A549 (cell line): Measurements from ENCODE around the gene CAPN14. TPM values are rescaled to one million over a fixed set of nuclear protein-coding genes. Genes with fewer than 3 reads are reported as not detected.

Experiments used
- ATAC-seq, 2 experiments: fragments of 200-7000 bp in 1 of 2; fragments of >200 bp in 1 of 2; cut with Nextera tagmentation in 1 of 2; cut with Tn5 transposase in 1 of 2; 3 replicates each; pipeline versions ENCODE4 v1.8.0 to v1.9.1; 2018 to 2020; ENCODE audit warnings: mild to moderate bottlenecking in 1 of 2, moderate library complexity in 1 of 2
- CTCF ChIA-PET: fragments of 300-600 bp; sonication (Branson Sonifier 250); formaldehyde crosslinking; extraction: SDS; loops from one replicate; lab custom pipeline; 2021; ENCODE audit warnings: antibody characterized with exemption, inconsistent platforms; lab: Yijun Ruan, JAX
- POLR2A ChIA-PET: fragments of 350-600 bp; formaldehyde crosslinking; extraction: SDS; loops from one replicate; lab custom pipeline; 2021; ENCODE audit warnings: antibody characterized with exemption, inconsistent platforms; lab: Yijun Ruan, JAX
- DNase-seq, 2 experiments: peaks; one replicate each; pipeline versions ENCODE4 v3.0.0 to v3.0.0-alpha.2; 2011 to 2016; ENCODE audit warnings: low read depth in 1 of 2, low spot score in 1 of 2
- FAIRE-seq: peaks from 2 replicates; lab custom pipeline; 2011; peaks lifted over from hg19 to GRCh38; lab: Jason Lieb, UNC
- H3K27ac ChIP-seq, 2 experiments: fragments of >200 bp; sonication (Bioruptor Twin); formaldehyde crosslinking; 3 replicates each; pipeline ENCODE4 v1.5.1; 2016 to 2017
- H3K4me1 ChIP-seq: fragments of >200 bp; sonication (Bioruptor Twin); formaldehyde crosslinking; 3 replicates; pipeline ENCODE4 v1.6.1; 2016
- H3K4me2 ChIP-seq: fragments of >200 bp; sonication (Bioruptor Twin); formaldehyde crosslinking; 3 replicates; pipeline ENCODE4 v1.6.1; 2016
- H3K4me3 ChIP-seq: fragments of >200 bp; sonication (Bioruptor Twin); formaldehyde crosslinking; 3 replicates; pipeline ENCODE4 v1.5.1; 2016
- H3K9me3 ChIP-seq: fragments of >200 bp; sonication (Bioruptor Twin); formaldehyde crosslinking; 3 replicates; pipeline ENCODE4 v1.6.1; 2016
- BHLHE40 ChIP-seq: IDR thresholded peaks from 2 replicates; pipeline ENCODE4 v1.6.1; 2012; ENCODE audit warnings: low read depth, low read length, inconsistent platforms
- CBX2 ChIP-seq: fragments of 200-600 bp; sonication (generic); IDR thresholded peaks from 2 replicates; pipeline ENCODE4 v1.6.1; 2016; ENCODE audit warnings: low read depth, mild to moderate bottlenecking, borderline replicate concordance
- CBX8 ChIP-seq: fragments of 200-600 bp; sonication (generic); IDR thresholded peaks from 2 replicates; pipeline ENCODE4 v1.6.1; 2016
- CHD2 ChIP-seq: fragments of 150-350 bp; IDR thresholded peaks from 2 replicates; pipeline ENCODE4 v1.6.1; 2014; ENCODE audit warnings: low read length; ENCODE audit not compliant: partially characterized antibody
- EHF ChIP-seq: fragments of 250-450 bp; sonication (Bioruptor Pico); IDR thresholded peaks from 2 replicates; pipeline ENCODE4 v1.5.0; 2020; ENCODE audit warnings: mild to moderate bottlenecking
- FOSB ChIP-seq: fragments of 250-450 bp; sonication (Bioruptor Pico); IDR thresholded peaks from 2 replicates; pipeline ENCODE4 v1.5.0; 2020; ENCODE audit warnings: mild to moderate bottlenecking, moderate library complexity
- FOSL2 ChIP-seq, 2 experiments: fragments of 450-650 bp in 1 of 2; fragments of >200 bp in 1 of 2; sonication (Bioruptor Twin) in 1 of 2; formaldehyde crosslinking; IDR thresholded peaks; 2 replicates each; pipeline versions ENCODE4 v1.5.0 to v1.6.1; 2016 to 2020; ENCODE audit warnings: mild to moderate bottlenecking in 1 of 2, moderate library complexity in 1 of 2
- FOXS1 ChIP-seq: fragments of 250-450 bp; sonication (Bioruptor Pico); IDR thresholded peaks from 2 replicates; pipeline ENCODE4 v1.5.0; 2020; ENCODE audit warnings: mild to moderate bottlenecking, moderate library complexity
- GATA3 ChIP-seq: IDR thresholded peaks from 2 replicates; pipeline ENCODE4 v1.6.1; 2012; ENCODE audit warnings: borderline replicate concordance
- HES2 ChIP-seq: fragments of >200 bp; sonication (Bioruptor Twin); formaldehyde crosslinking; IDR thresholded peaks from 2 replicates; pipeline ENCODE4 v1.6.1; 2016
- HEYL ChIP-seq: fragments of 250-450 bp; sonication (Bioruptor Pico); IDR thresholded peaks from 2 replicates; pipeline ENCODE4 v1.8.0; 2021; ENCODE audit warnings: mild to moderate bottlenecking, moderate library complexity
- HMGXB4 ChIP-seq: fragments of 250-450 bp; sonication (Bioruptor Pico); IDR thresholded peaks from 2 replicates; pipeline ENCODE4 v1.5.0; 2021; ENCODE audit warnings: mild to moderate bottlenecking, moderate library complexity, borderline replicate concordance
- HOXA7 ChIP-seq: fragments of 250-450 bp; sonication (Bioruptor Pico); IDR thresholded peaks from 2 replicates; pipeline ENCODE4 v1.5.0; 2020; ENCODE audit warnings: mild to moderate bottlenecking, moderate library complexity
- JUN ChIP-seq, 2 experiments: fragments of >200 bp; sonication (Bioruptor Twin); formaldehyde crosslinking; IDR thresholded peaks; 2 replicates in 1 of 2; 3 replicates in 1 of 2; pipeline ENCODE4 v1.6.1; 2016 to 2017
- JUNB ChIP-seq: fragments of >200 bp; sonication (Bioruptor Twin); formaldehyde crosslinking; IDR thresholded peaks from 2 replicates; pipeline ENCODE4 v1.6.1; 2016
- KDM5A ChIP-seq: fragments of 200-600 bp; sonication (generic); IDR thresholded peaks from 2 replicates; pipeline ENCODE4 v1.6.1; 2016; ENCODE audit warnings: antibody characterized with exemption, mild to moderate bottlenecking
- MAZ ChIP-seq: fragments of 150-350 bp; IDR thresholded peaks from 2 replicates; pipeline ENCODE4 v1.6.1; 2014; ENCODE audit warnings: antibody characterized with exemption, low read depth, low read length, borderline replicate concordance
- MYC ChIP-seq: IDR thresholded peaks from 2 replicates; pipeline ENCODE4 v1.6.1; 2012; ENCODE audit warnings: mild to moderate bottlenecking, inconsistent platforms, low read length, improper control_type of control experiment, borderline replicate concordance
- PHF8 ChIP-seq: fragments of 200-600 bp; sonication (generic); IDR thresholded peaks from 2 replicates; pipeline ENCODE4 v1.6.1; 2016; ENCODE audit warnings: low read depth, mild to moderate bottlenecking, antibody characterized with exemption, moderate library complexity, borderline replicate concordance
- POLR2A ChIP-seq: IDR thresholded peaks from 2 replicates; pipeline ENCODE4 v1.6.1; 2012; ENCODE audit warnings: mild to moderate bottlenecking, low read length
- POLR2AphosphoS2 ChIP-seq: conservative IDR thresholded peaks from 2 replicates; pipeline ENCODE4 v1.6.1; 2012; ENCODE audit warnings: low read length, improper control_type of control experiment, inconsistent platforms
- RAD21 ChIP-seq, 2 experiments: fragments of >200 bp in 1 of 2; sonication (Bioruptor Twin) in 1 of 2; formaldehyde crosslinking in 1 of 2; IDR thresholded peaks in 1 of 2; conservative IDR thresholded peaks in 1 of 2; 2 replicates in 1 of 2; 3 replicates in 1 of 2; pipeline ENCODE4 v1.6.1; 2012 to 2018; ENCODE audit warnings: inconsistent platforms in 1 of 2
- RFX5 ChIP-seq: fragments of 450-650 bp; IDR thresholded peaks from 2 replicates; pipeline ENCODE4 v1.7.1; 2014; ENCODE audit warnings: antibody characterized with exemption, mild to moderate bottlenecking, moderate library complexity
- SREBF2 ChIP-seq: fragments of 450-650 bp; IDR thresholded peaks from 2 replicates; pipeline ENCODE4 v1.6.1; 2014; ENCODE audit warnings: mild to moderate bottlenecking, moderate library complexity
- TFCP2L1 ChIP-seq: fragments of 250-450 bp; sonication (Bioruptor Pico); IDR thresholded peaks from 2 replicates; pipeline ENCODE4 v1.5.0; 2021; ENCODE audit warnings: mild to moderate bottlenecking
- TP53 ChIP-seq: fragments of 250-450 bp; sonication (Bioruptor Pico); IDR thresholded peaks from 2 replicates; pipeline ENCODE4 v1.5.0; 2021; ENCODE audit warnings: mild to moderate bottlenecking, moderate library complexity
- ZC3H11A ChIP-seq: fragments of 450-650 bp; IDR thresholded peaks from 2 replicates; pipeline ENCODE4 v1.6.1; 2014; ENCODE audit warnings: antibody characterized with exemption, mild to moderate bottlenecking
- ZFP36 ChIP-seq: fragments of 450-650 bp; IDR thresholded peaks from 2 replicates; pipeline ENCODE4 v1.6.1; 2014; ENCODE audit warnings: borderline replicate concordance; ENCODE audit not compliant: partially characterized antibody
- ZNF302 ChIP-seq: fragments of 250-450 bp; sonication (Bioruptor Pico); IDR thresholded peaks from 2 replicates; pipeline ENCODE4 v1.9.0; 2021; ENCODE audit warnings: inconsistent platforms, mild to moderate bottlenecking, moderate library complexity
- WGBS: methylation state at CpG from one replicate; pipeline ENCODE4 v1.1.6; 2017; ENCODE audit errors: missing lambda C conversion rate; 5-methylcytosine and 5-hydroxymethylcytosine counted together
- polyA plus RNA-seq, 4 experiments: library from polyadenylated mRNA; depleted of rRNA in 3 of 4; stranded (reverse); fragments of >200 nt; fragmentation: RNase III in 1 of 4; extraction: RNeasy Plus Mini Kit Qiagen cat#74134 plus additional on column Dnase treatment in 1 of 4; gene quantifications; 2 replicates in 3 of 4; 3 replicates in 1 of 4; pipeline ENCODE4 v1.2.3, GENCODE V29; 2011 to 2017
- TF ChIP-seq, protein P1 (sequence below): fragments of >200 bp; sonication (Bioruptor Twin); formaldehyde crosslinking; IDR thresholded peaks from 3 replicates; pipeline ENCODE4 v1.5.1; 2016
- TF ChIP-seq, protein P2 (sequence below): fragments of 450-650 bp; IDR thresholded peaks from 2 replicates; pipeline ENCODE4 v1.6.1; 2014; ENCODE audit warnings: antibody characterized with exemption

The CAPN14 gene
- polyA plus RNA-seq, 2 of the 4 experiments (the other 2 are of a cell fraction) = 0.04 to 0.06 TPM

DNA sequence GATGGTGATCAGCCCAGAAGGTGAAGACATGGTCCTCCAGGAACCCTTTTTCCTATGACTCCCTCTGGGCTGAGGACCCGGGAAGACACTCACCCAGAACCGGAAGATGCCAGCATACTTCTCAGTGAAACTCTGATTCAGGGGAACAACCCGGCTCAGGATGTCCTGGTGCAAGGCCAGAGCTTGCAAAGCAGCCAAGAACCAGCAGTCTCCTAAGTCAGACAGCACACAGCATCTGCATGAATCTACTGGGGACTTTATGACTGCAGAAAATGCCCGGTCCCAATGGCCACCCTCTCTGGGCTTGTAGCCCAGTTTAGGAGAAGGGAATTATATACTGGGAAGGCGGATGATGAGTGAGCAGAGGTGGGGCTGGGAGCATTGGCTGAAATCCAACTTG, 15.3 kb downstream of the CAPN14 start:
- TF ChIP-seq FOXS1 = no peak
- TF ChIP-seq RFX5 = no peak
- TF ChIP-seq GATA3 = no peak
- TF ChIP-seq ZNF302 (CRISPR knock-in tag) = no peak
- TF ChIP-seq HEYL (CRISPR knock-in tag) = no peak
- TF ChIP-seq EHF (CRISPR knock-in tag) = no peak
- no peak for TF ChIP-seq KDM5A
- TF ChIP-seq, protein P1, sequence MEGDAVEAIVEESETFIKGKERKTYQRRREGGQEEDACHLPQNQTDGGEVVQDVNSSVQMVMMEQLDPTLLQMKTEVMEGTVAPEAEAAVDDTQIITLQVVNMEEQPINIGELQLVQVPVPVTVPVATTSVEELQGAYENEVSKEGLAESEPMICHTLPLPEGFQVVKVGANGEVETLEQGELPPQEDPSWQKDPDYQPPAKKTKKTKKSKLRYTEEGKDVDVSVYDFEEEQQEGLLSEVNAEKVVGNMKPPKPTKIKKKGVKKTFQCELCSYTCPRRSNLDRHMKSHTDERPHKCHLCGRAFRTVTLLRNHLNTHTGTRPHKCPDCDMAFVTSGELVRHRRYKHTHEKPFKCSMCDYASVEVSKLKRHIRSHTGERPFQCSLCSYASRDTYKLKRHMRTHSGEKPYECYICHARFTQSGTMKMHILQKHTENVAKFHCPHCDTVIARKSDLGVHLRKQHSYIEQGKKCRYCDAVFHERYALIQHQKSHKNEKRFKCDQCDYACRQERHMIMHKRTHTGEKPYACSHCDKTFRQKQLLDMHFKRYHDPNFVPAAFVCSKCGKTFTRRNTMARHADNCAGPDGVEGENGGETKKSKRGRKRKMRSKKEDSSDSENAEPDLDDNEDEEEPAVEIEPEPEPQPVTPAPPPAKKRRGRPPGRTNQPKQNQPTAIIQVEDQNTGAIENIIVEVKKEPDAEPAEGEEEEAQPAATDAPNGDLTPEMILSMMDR = no peak
- TF ChIP-seq CBX2 = no peak
- TF ChIP-seq FOSL2 (IDR thresholded peaks at IDR 0.05) = no peak
- TF ChIP-seq FOSL2 (CRISPR knock-in tag; IDR thresholded peaks at IDR 0.05) = no peak
- TF ChIP-seq SREBF2 = no peak
- no peak for TF ChIP-seq CHD2
- TF ChIP-seq, protein P2, sequence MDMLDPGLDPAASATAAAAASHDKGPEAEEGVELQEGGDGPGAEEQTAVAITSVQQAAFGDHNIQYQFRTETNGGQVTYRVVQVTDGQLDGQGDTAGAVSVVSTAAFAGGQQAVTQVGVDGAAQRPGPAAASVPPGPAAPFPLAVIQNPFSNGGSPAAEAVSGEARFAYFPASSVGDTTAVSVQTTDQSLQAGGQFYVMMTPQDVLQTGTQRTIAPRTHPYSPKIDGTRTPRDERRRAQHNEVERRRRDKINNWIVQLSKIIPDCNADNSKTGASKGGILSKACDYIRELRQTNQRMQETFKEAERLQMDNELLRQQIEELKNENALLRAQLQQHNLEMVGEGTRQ = no peak
- TF ChIP-seq TFCP2L1 (CRISPR knock-in tag) = no peak
- no peak for TF ChIP-seq JUN (IDR thresholded peaks at IDR 0.05)
- no peak for TF ChIP-seq RAD21 (conservative IDR thresholded peaks at IDR 0.05 in 1 of 2, IDR thresholded peaks at IDR 0.05 in 1 of 2)
- TF ChIP-seq FOSB (CRISPR knock-in tag) = no peak
- TF ChIP-seq POLR2AphosphoS2 = no peak
- no peak for TF ChIP-seq MAZ
- Histone ChIP-seq H3K9me3 (no peaks in the 10 kb centered on the region), H3K4me2 (no peak overlapping the region), H3K27ac (no peak overlapping the region), H3K4me3 (no peak overlapping the region), H3K4me1 (no peaks in the 10 kb centered on the region)
- no peak for ATAC-seq
- ChIA-PET POLR2A (no interaction called here), CTCF (no interaction called here)
- 54% methylated on average over 4 of the region's 5 CpGs for WGBS
- DNase-seq = no peak
- FAIRE-seq = no peak

DNA sequence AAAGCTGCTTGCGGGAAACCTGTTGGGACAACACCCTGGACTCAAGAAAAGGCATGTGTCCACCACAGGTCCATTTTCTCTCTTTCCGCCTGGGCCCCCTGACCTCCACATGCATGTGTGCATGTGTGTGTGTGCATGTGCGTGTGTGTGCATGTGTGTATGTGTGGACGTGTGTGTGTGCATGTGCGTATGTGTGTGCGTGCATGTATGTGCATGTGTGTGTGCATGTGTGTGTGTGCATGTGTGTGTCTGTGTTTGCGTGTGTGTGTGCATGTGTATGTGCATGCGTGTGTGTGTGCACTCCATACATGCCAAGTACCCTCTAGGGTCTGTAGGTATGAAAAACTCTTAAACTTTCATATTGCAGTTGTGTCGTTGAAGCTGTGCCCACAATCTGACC, 16.3 kb downstream of the CAPN14 start:
- H3K9me3 ChIP-seq = no peaks in the 10 kb centered on the region
- H3K4me3 ChIP-seq = no peak overlapping the region
- CTCF ChIA-PET = interaction anchor here (0.6 to 1.4 kb wide), 2 partner anchors 11 to 13 kb away, joined by 3 to 4 read pairs; no protein-coding TSS in a partner anchor
- no peak overlapping the region for H3K4me2 ChIP-seq
- no peak overlapping the region for H3K27ac ChIP-seq
- 56% methylated on average over 9 of the region's 9 CpGs for WGBS
- no peak for FAIRE-seq
- no peak for ATAC-seq
- H3K4me1 ChIP-seq = no peaks in the 10 kb centered on the region
- POLR2A ChIA-PET = no interaction called here
- no peak for DNase-seq
- TF ChIP-seq ZC3H11A (no peak), RAD21 (conservative IDR thresholded peaks at IDR 0.05 in 1 of 2, IDR thresholded peaks at IDR 0.05 in 1 of 2) (no peak), CBX8 (no peak), EHF (CRISPR knock-in tag) (no peak), TP53 (CRISPR knock-in tag) (no peak), HOXA7 (CRISPR knock-in tag) (no peak), JUNB (no peak), MYC (no peak), ZFP36 (no peak), BHLHE40 (no peak), POLR2AphosphoS2 (no peak), PHF8 (no peak), HMGXB4 (CRISPR knock-in tag) (no peak), POLR2A (no peak), HES2 (no peak)
